ENCODE results near the gene DNASE2B. TPM values are rescaled to one million over a fixed set of nuclear protein-coding genes. Genes with fewer than 3 reads are reported as not detected.

The DNASE2B gene
- total and polyA plus RNA-seq, 10 donors = 0.13 to 4.6 (median 0.50) TPM; not detected in 2

DNA sequence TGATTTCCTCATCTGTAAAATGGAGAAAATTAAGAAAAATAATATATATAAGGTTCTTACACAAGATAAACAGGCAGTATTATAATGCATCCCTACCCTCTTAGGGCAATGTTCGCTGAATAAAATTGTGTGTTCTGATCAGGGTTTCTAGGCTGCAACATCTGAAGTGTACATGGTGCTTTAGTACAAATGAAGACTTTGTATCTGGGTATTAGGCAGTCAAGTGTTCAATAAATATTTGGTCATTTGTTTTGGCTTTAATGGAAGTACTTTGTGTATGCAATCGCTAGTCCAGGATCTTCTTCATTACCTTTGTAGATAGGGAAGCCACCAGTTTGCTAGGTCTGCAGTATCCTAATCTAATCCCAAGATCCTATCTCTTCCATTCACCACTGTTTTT lies 28.1 kb downstream of the DNASE2B start:
- 82 to 97% (median 91%) methylated on average over 2 of the region's 2 CpGs for WGBS, 5 donors
- Histone ChIP-seq H3K4me3 (no peak overlapping the region), H3K36me3 (no peaks in the 10 kb centered on the region), H3K27me3 (replicated peaks in 1 of 7) (no peaks in the 10 kb centered on the region), H3K9me3 (peaks cover 0 to 14% (median 10%) of the 10 kb centered on the region in 8 donors), H3K27ac (peak overlapping the region in 1 of 8 donors; percentile 9), H3K4me1 (peaks cover 0 to 8% (median 2%) of the 10 kb centered on the region in 6 donors)
- TF ChIP-seq POLR2AphosphoS5 (IDR thresholded peaks at IDR 0.05) (no peak), POLR2A (IDR thresholded peaks at IDR 0.05) (no peak)
- TF ChIP-seq, protein P1, sequence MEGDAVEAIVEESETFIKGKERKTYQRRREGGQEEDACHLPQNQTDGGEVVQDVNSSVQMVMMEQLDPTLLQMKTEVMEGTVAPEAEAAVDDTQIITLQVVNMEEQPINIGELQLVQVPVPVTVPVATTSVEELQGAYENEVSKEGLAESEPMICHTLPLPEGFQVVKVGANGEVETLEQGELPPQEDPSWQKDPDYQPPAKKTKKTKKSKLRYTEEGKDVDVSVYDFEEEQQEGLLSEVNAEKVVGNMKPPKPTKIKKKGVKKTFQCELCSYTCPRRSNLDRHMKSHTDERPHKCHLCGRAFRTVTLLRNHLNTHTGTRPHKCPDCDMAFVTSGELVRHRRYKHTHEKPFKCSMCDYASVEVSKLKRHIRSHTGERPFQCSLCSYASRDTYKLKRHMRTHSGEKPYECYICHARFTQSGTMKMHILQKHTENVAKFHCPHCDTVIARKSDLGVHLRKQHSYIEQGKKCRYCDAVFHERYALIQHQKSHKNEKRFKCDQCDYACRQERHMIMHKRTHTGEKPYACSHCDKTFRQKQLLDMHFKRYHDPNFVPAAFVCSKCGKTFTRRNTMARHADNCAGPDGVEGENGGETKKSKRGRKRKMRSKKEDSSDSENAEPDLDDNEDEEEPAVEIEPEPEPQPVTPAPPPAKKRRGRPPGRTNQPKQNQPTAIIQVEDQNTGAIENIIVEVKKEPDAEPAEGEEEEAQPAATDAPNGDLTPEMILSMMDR (IDR thresholded peaks at IDR 0.05 in 8 of 11, conservative IDR thresholded peaks at IDR 0.05 in 3 of 11) = no peak
- intact Hi-C loops (cut with DNase I; ENCODE audit: low total_unique reads) = no loop called here
- no peak for DNase-seq

DNA sequence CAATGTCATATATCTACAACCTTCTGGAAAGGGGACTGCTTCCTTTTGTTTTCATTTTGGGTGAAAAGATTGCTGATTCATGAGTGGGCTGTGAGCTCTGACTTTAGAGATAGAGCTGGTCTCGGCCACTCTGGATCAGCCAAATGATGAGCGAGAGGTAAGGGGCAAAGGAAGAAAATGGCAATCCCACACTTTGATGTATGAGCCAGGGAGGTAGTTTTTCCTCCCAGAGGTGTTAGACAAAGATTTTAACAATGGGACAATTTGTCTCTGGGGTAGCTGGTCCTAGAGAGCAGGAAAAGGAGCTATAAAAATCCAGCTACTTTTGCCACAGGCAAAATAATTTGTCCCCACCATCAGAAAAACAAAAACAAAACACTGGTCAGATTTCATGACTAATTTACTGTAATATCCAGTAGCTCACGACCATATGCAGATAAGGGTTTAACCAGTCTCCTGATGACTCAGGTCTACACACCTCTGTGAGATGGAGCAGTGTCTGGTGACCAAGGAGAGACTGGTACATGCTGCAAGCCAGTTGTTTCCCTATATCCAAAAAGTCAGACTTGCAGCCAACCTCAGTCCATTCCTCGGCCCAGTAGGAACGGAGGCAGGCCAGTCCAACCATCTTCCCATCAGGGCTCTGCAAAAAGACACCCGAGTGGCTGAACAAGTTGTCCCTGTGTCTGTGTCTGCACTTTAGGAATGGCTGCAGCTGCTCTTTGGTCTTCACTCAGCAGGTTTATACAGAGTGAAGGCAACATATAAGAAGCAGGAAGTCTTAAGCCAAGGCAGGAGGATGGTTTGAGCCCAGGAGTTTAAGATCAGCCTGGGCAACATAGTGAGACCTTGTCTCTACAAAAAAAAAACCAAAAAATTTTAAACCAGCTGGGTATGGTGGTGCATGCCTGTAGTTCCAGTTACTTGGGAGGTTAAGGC lies 29.2 kb downstream of the DNASE2B start:
- Histone ChIP-seq H3K36me3 (no peaks in the 10 kb centered on the region), H3K4me1 (peaks cover 0 to 8% (median 2%) of the 10 kb centered on the region in 6 donors), H3K9me3 (peaks cover 0 to 14% (median 10%) of the 10 kb centered on the region in 8 donors), H3K27ac (no peak overlapping the region), H3K27me3 (replicated peaks in 1 of 7) (no peaks in the 10 kb centered on the region), H3K4me3 (no peak overlapping the region)
- no peak for TF ChIP-seq POLR2AphosphoS5 (IDR thresholded peaks at IDR 0.05)
- WGBS, 5 donors = 85 to 90% (median 88%) methylated on average over 6 of the region's 6 CpGs
- no peak for DNase-seq
- intact Hi-C loops (cut with DNase I; ENCODE audit: low total_unique reads) = no loop called here

DNA sequence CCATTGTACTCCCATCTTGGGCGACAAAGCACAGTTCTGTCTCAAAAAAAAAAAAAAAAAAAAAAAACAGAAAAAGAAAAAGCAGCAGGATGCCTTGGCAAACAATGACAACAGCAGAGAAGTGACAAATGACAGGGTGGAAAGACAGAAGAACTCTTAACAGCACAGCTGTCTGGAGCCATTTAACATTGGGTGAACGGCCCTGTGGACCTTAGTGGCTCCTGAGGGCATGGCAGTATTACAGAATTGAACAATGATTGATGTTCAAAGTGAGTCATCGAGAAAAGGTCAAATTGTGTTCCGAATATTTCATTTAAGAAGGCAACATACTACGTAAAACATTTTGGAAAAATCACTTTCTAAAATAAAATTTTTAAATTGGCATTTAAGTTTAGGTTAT lies 30.0 kb downstream of the DNASE2B start:
- H3K4me1 ChIP-seq = peaks cover 0 to 13% (median 7%) of the 10 kb centered on the region in 6 donors
- intact Hi-C loops (cut with DNase I; ENCODE audit: low total_unique reads) = no loop called here
- no peak for DNase-seq
- H3K9me3 ChIP-seq = peaks cover 0 to 14% (median 10%) of the 10 kb centered on the region in 8 donors
- H3K4me3 ChIP-seq = no peak overlapping the region
- no peak overlapping the region for H3K27ac ChIP-seq
- H3K27me3 ChIP-seq (replicated peaks in 1 of 7) = no peaks in the 10 kb centered on the region
- 81 to 90% (median 87%) methylated on average over 5 of the region's 5 CpGs for WGBS, 5 donors
- no peaks in the 10 kb centered on the region for H3K36me3 ChIP-seq
- no peak for TF ChIP-seq POLR2AphosphoS5 (IDR thresholded peaks at IDR 0.05)
- TF ChIP-seq, protein P1 (IDR thresholded peaks at IDR 0.05 in 8 of 11, conservative IDR thresholded peaks at IDR 0.05 in 3 of 11) = no peak
- no peak for TF ChIP-seq POLR2A (IDR thresholded peaks at IDR 0.05)

DNA sequence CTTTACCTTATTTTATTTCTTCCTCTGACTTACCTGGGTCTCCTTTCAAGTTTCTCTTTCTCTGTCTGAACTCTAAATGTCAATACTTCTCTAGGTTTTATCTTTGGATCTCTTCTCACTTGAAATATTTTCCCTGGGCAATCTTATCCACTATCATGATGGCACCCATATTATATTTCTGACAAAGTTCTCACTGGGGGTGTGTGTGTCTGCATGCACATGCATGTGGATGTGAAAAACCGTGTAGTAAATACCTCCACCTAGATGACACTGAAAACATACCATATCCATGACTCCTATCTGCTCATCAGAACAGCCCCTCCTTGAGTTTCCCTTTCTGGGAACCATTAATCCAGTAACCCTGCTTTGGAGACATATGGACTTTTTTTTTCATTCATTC lies 30.9 kb downstream of the DNASE2B start:
- no peaks in the 10 kb centered on the region for H3K27me3 ChIP-seq (replicated peaks in 1 of 7)
- no peak for TF ChIP-seq POLR2A (IDR thresholded peaks at IDR 0.05)
- TF ChIP-seq, protein P1 (IDR thresholded peaks at IDR 0.05 in 8 of 11, conservative IDR thresholded peaks at IDR 0.05 in 3 of 11) = no peak
- TF ChIP-seq POLR2AphosphoS5 (IDR thresholded peaks at IDR 0.05) = no peak
- H3K9me3 ChIP-seq = peaks cover 0 to 14% (median 10%) of the 10 kb centered on the region in 8 donors
- H3K4me1 ChIP-seq = peaks cover 1 to 23% (median 15%) of the 10 kb centered on the region in 6 donors
- H3K4me3 ChIP-seq = no peak overlapping the region
- no peak overlapping the region for H3K27ac ChIP-seq
- WGBS, 5 donors = 81 to 95% (median 90%) methylated on average over 1 of the region's 1 CpG
- intact Hi-C loops (cut with DNase I; ENCODE audit: low total_unique reads) = no loop called here
- no peak for DNase-seq
- no peaks in the 10 kb centered on the region for H3K36me3 ChIP-seq
